Loucy (cell line): ENCODE results near the gene CDK11A.
"Not testable (repeated sequence)": the region's sequence is repeated elsewhere in the genome, so short reads cannot be mapped to it uniquely, and the experiment has no call there.

Source experiments
- EZH2phosphoT487 ChIP-seq: fragments of 200-600 bp; IDR thresholded peaks from 2 replicates; pipeline ENCODE4 v1.6.1; 2018; ENCODE audit warnings: antibody characterized with exemption, mild to moderate bottlenecking, moderate library complexity, borderline replicate concordance
- TF ChIP-seq, protein P1 (sequence below): fragments of 200-600 bp; sonication (generic); conservative IDR thresholded peaks from 2 replicates; pipeline ENCODE4 v1.5.1; 2014; ENCODE audit warnings: mild to moderate bottlenecking, antibody characterized with exemption, low read length

DNA sequence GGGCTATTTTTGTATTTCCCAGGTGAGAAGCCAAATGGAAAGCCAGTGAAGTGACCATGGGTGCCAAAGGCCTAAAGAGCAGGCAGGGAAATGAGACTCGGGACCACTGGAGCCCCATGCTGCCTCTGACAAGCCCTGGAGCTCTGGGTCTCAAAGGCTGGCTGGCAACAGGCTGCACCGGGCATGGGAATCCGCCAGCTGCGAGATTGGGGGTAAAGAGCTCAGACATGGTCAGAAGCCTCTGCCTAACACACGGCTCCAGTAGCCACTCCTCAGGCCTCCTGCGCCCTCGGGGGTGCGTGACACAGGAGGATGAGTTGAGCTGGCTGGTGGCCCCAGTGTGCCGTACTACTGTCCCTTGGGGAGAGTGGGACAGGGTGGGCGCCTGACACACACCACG, 59.8 kb downstream of the CDK11A start:
- TF ChIP-seq, protein P1, sequence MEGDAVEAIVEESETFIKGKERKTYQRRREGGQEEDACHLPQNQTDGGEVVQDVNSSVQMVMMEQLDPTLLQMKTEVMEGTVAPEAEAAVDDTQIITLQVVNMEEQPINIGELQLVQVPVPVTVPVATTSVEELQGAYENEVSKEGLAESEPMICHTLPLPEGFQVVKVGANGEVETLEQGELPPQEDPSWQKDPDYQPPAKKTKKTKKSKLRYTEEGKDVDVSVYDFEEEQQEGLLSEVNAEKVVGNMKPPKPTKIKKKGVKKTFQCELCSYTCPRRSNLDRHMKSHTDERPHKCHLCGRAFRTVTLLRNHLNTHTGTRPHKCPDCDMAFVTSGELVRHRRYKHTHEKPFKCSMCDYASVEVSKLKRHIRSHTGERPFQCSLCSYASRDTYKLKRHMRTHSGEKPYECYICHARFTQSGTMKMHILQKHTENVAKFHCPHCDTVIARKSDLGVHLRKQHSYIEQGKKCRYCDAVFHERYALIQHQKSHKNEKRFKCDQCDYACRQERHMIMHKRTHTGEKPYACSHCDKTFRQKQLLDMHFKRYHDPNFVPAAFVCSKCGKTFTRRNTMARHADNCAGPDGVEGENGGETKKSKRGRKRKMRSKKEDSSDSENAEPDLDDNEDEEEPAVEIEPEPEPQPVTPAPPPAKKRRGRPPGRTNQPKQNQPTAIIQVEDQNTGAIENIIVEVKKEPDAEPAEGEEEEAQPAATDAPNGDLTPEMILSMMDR, result not testable (repeated sequence)
- not testable (repeated sequence) for TF ChIP-seq EZH2phosphoT487
